HG02759 (cell line): ENCODE measurements around the gene LIPM.
"Not testable (repeated sequence)": the region's sequence is repeated elsewhere in the genome, so short reads cannot be mapped to it uniquely, and the experiment has no call there.

Experiments
- ATAC-seq: cut with Tn5 transposase; IDR thresholded peaks from one replicate; pipeline ENCODE4 v1.9.1; 2021; ENCODE audit warnings: mild to moderate bottlenecking, moderate library complexity; ENCODE audit not compliant: unreplicated experiment

LIPM gene

GRCh38 chr10:88837632-88838031, 35.1 kb downstream of the LIPM start:
- ATAC-seq: not testable (repeated sequence)

- ATAC-seq: no peak
Measured at GRCh38 chr10:88838766-88839350, 36.3 kb downstream of the LIPM start.

GRCh38 chr10:88840104-88840503, 37.6 kb downstream of the LIPM start:
- ATAC-seq: no peak

GRCh38 chr10:88840881-88841280, 38.4 kb downstream of the LIPM start:
- ATAC-seq: no peak

GRCh38 chr10:88841316-88842111, 39.0 kb downstream of the LIPM start:
- no peak for ATAC-seq

- no peak for ATAC-seq
Measured at GRCh38 chr10:88843171-88843570, 40.6 kb downstream of the LIPM start.

GRCh38 chr10:88848499-88848898, 46.0 kb downstream of the LIPM start:
- ATAC-seq: no peak

- ATAC-seq: no peak
Measured at GRCh38 chr10:88849234-88849633, 46.7 kb downstream of the LIPM start.

GRCh38 chr10:88850712-88851111, 48.2 kb downstream of the LIPM start:
- no peak for ATAC-seq

GRCh38 chr10:88851706-88852105, 49.2 kb downstream of the LIPM start, which contains the start of gene ANKRD22:
ANKRD22 (minus strand) TSS chr10:88851844; CDS start chr10:88851607, 237 bp downstream.
- no peak for ATAC-seq

- ATAC-seq: no peak
Measured at GRCh38 chr10:88852327-88852726, 49.8 kb downstream of the LIPM start.

GRCh38 chr10:88853155-88853881, 50.8 kb downstream of the LIPM start:
- ATAC-seq: no peak

GRCh38 chr10:88854684-88855083, 52.2 kb downstream of the LIPM start:
- no peak for ATAC-seq

GRCh38 chr10:88857831-88858230, 55.3 kb downstream of the LIPM start:
- no peak for ATAC-seq

- ATAC-seq: no peak
Measured at GRCh38 chr10:88858491-88858890, 56.0 kb downstream of the LIPM start.

GRCh38 chr10:88861036-88861435, 58.5 kb downstream of the LIPM start:
- no peak for ATAC-seq

GRCh38 chr10:88865281-88865876, 62.8 kb downstream of the LIPM start:
- ATAC-seq: no peak

GRCh38 chr10:88866454-88866853, 63.9 kb downstream of the LIPM start:
- no peak for ATAC-seq

- no peak for ATAC-seq
Measured at GRCh38 chr10:88870089-88870488, 67.6 kb downstream of the LIPM start.
